OCI-LY7 (cell line): Measurements from ENCODE around the gene DIAPH3.

Experiments used
- EZH2phosphoT487 ChIP-seq: fragments of 200-600 bp; sonication (generic); IDR thresholded peaks from 2 replicates; pipeline ENCODE4 v1.6.1; 2018; ENCODE audit warnings: low read depth, borderline replicate concordance, mild to moderate bottlenecking, mixed run types, antibody characterized with exemption, low read length, moderate library complexity, mixed read lengths
- TF ChIP-seq, protein P1 (sequence below): fragments of 200-600 bp; sonication (generic); conservative IDR thresholded peaks from 2 replicates; pipeline ENCODE4 v1.5.1; 2014; ENCODE audit warnings: mild to moderate bottlenecking, antibody characterized with exemption, low read length, moderate library complexity, mixed read lengths

DNA sequence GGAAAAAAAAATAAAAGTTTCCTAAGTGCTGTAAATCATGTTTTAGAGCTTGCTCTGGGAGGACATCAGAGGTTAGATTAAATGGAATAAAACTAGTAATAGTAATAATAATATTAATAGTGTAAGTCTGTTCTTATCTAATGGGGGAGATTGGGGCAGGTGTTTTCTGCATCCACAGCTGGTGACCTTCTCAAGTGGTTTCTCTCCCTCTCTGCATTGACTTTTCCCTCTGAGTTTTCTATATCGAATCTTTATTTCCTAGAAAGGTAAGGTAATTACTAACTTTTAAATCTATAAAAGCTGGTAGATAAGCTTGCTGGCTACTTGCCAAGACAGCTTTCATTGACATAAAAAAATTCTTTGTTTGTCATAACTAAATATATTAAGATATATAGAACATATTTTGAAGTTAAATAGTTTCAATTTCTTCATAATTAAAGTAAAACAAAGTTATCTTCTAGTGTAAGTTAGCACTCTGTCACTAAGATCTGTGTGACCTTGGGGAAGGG is 49.6 kb upstream of the DIAPH3 start:
- TF ChIP-seq, protein P1, sequence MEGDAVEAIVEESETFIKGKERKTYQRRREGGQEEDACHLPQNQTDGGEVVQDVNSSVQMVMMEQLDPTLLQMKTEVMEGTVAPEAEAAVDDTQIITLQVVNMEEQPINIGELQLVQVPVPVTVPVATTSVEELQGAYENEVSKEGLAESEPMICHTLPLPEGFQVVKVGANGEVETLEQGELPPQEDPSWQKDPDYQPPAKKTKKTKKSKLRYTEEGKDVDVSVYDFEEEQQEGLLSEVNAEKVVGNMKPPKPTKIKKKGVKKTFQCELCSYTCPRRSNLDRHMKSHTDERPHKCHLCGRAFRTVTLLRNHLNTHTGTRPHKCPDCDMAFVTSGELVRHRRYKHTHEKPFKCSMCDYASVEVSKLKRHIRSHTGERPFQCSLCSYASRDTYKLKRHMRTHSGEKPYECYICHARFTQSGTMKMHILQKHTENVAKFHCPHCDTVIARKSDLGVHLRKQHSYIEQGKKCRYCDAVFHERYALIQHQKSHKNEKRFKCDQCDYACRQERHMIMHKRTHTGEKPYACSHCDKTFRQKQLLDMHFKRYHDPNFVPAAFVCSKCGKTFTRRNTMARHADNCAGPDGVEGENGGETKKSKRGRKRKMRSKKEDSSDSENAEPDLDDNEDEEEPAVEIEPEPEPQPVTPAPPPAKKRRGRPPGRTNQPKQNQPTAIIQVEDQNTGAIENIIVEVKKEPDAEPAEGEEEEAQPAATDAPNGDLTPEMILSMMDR = no peak
- no peak for TF ChIP-seq EZH2phosphoT487
